Stomach (tissue), 9 donors: ENCODE data around the gene H3-3A. TPM values are rescaled to one million over a fixed set of nuclear protein-coding genes. Genes with fewer than 3 reads are reported as not detected.
A peak's percentile ranks its signal among the peaks of the same experiment; 100 is the strongest.

Source experiments
- DNase-seq, 2 donors: peaks; one replicate each; pipeline versions ENCODE4 v3.0.0 to v3.0.0-alpha.2; 2013 to 2019
- H3K27ac ChIP-seq, 5 donors: fragments of 200-600 bp in 4 of 5; sonication (generic) in 4 of 5; one replicate each; pipeline ENCODE4 v1.5.1; 2013 to 2019; ENCODE audit warnings: mild to moderate bottlenecking in 1 of 5, moderate library complexity in 1 of 5
- H3K27me3 ChIP-seq, 3 donors: fragments of 200-600 bp; sonication (generic); one replicate each; pipeline ENCODE4 v1.5.1; 2017 to 2019; ENCODE audit warnings: mixed run types in 1 of 3
- H3K36me3 ChIP-seq, 4 donors: fragments of 200-600 bp; sonication (generic); 1 replicate in 3 of 4; 2 replicates in 1 of 4; pipeline ENCODE4 v1.5.1; 2016 to 2019
- H3K4me1 ChIP-seq, 4 donors: fragments of 200-600 bp; sonication (generic); one replicate each; pipeline ENCODE4 v1.5.1; 2016 to 2019
- H3K4me3 ChIP-seq, 4 donors: fragments of 200-600 bp; sonication (generic) in 3 of 4; one replicate each; pipeline ENCODE4 v1.5.1; 2016 to 2019; ENCODE audit warnings: mild to moderate bottlenecking in 1 of 4
- H3K9me3 ChIP-seq, 4 donors: fragments of 200-600 bp; sonication (generic); one replicate each; pipeline ENCODE4 v1.5.1; 2016 to 2019
- CTCF ChIP-seq, 7 experiments: fragments of 450-650 bp in 4 of 7; fragments of 200-600 bp in 3 of 7; sonication (generic) in 3 of 7; IDR thresholded peaks; one replicate each; pipeline ENCODE4 v1.5.1; 2016 to 2019; ENCODE audit warnings: antibody characterized with exemption in 7 of 7, control low read depth in 2 of 7, mild to moderate bottlenecking in 1 of 7
- EP300 ChIP-seq: sonication (generic); formaldehyde crosslinking; IDR thresholded peaks from one replicate; pipeline ENCODE4 v1.6.1; 2017; ENCODE audit warnings: antibody characterized with exemption
- POLR2A ChIP-seq, 4 donors: fragments of 450-650 bp; IDR thresholded peaks; one replicate each; pipeline ENCODE4 v1.6.1; 2016; ENCODE audit warnings: antibody characterized with exemption in 4 of 4, control low read depth in 2 of 4, mild to moderate bottlenecking in 1 of 4, moderate library complexity in 1 of 4
- POLR2AphosphoS5 ChIP-seq, 3 donors: sonication (generic); formaldehyde crosslinking; IDR thresholded peaks; one replicate each; pipeline ENCODE4 v1.6.1; 2016; ENCODE audit warnings: antibody characterized with exemption in 3 of 3
- WGBS, 5 donors: extraction: QIAGEN DNeasy Blood & Tissue Kit in 3 of 5; methylation state at CpG; one replicate each; pipeline versions ENCODE4 v1.1.5 to v1.1.7; 2013 to 2018; 5-methylcytosine and 5-hydroxymethylcytosine counted together
- intact Hi-C: fragments of 100-400 bp; cut with DNase I; formaldehyde crosslinking; loops from one replicate; pipeline ENCODE4 v1.15.1; 2023; ENCODE audit warnings: low total_unique reads
- polyA plus RNA-seq, 3 donors: library from polyadenylated mRNA; stranded (reverse); fragments of 200-250 nt; gene quantifications; one replicate each; pipeline ENCODE4 v1.2.3, GENCODE V29; 2013
- total RNA-seq, 5 donors: library from RNA; depleted of rRNA; stranded (reverse); fragments of >200 nt; gene quantifications; one replicate each; pipeline versions ENCODE4 v1.1.0 to v1.2.3, GENCODE V29; 2014 to 2016
- donor health status: healthy with polysubstance abuse.
- donor health status: Bipolar disorder and iron deficiency.
- donor health status: healthy.

Gene H3-3A
- total and polyA plus RNA-seq, 8 donors, result 30.7 to 995 (median 413) TPM

GRCh38 chr1:226108935-226109828 lies 46.7 kb downstream of the H3-3A start:
- intact Hi-C loops, result no loop called here

GRCh38 chr1:226109829-226110248 lies 47.3 kb downstream of the H3-3A start:
- no peaks in the 10 kb centered on the region for H3K9me3 ChIP-seq
- TF ChIP-seq CTCF (IDR thresholded peaks at IDR 0.05), result no peak
- TF ChIP-seq EP300, result no peak
- TF ChIP-seq POLR2AphosphoS5 (IDR thresholded peaks at IDR 0.05), result peak in 2 of 3 donors; percentile 31 to 39
- H3K4me3 ChIP-seq, result peak overlapping the region; percentile 62 to 66 (median 64)
- peak overlapping the region; percentile 96 to 100 (median 99) for H3K27ac ChIP-seq
- WGBS, 5 donors, result 0 to 1% (median 1%) methylated on average over 9 to 57 of the region's 57 CpGs
- no peaks in the 10 kb centered on the region for H3K27me3 ChIP-seq
- no peaks in the 10 kb centered on the region for H3K36me3 ChIP-seq
- intact Hi-C loops, result no loop called here
- peaks cover 17 to 39% (median 29%) of the 10 kb centered on the region in 4 donors for H3K4me1 ChIP-seq
- peak; percentile 88 to 96 for DNase-seq

More at GRCh38 chr1:226108935-226109828, 46.7 kb downstream of the H3-3A start:
- peak overlapping the region; percentile 62 to 66 (median 64) for H3K4me3 ChIP-seq
- WGBS, 5 donors, result 17 to 20% (median 18%) methylated on average over 23 of the region's 23 CpGs
- H3K36me3 ChIP-seq, result no peaks in the 10 kb centered on the region
- peaks cover 17 to 39% (median 29%) of the 10 kb centered on the region in 4 donors for H3K4me1 ChIP-seq
- peak overlapping the region; percentile 96 to 100 (median 99) for H3K27ac ChIP-seq
- H3K9me3 ChIP-seq, result no peaks in the 10 kb centered on the region
- peak in 1 of 7 experiments; percentile 29 for TF ChIP-seq CTCF (IDR thresholded peaks at IDR 0.05)
- no peak for TF ChIP-seq EP300
- peak in 1 of 3 donors; percentile 30 for TF ChIP-seq POLR2AphosphoS5 (IDR thresholded peaks at IDR 0.05)
- no peak for TF ChIP-seq POLR2A (IDR thresholded peaks at IDR 0.05)
- peak; percentile 33 to 67 for DNase-seq
- no peaks in the 10 kb centered on the region for H3K27me3 ChIP-seq

GRCh38 chr1:226110249-226111097 lies 48.0 kb downstream of the H3-3A start:
- intact Hi-C loops, result no loop called here
- TF ChIP-seq CTCF (IDR thresholded peaks at IDR 0.05), result no peak
- TF ChIP-seq POLR2A (IDR thresholded peaks at IDR 0.05), result peak in 1 of 4 donors; percentile 11
- TF ChIP-seq POLR2AphosphoS5 (IDR thresholded peaks at IDR 0.05), result peak in 2 of 3 donors; percentile 42 to 65
- Histone ChIP-seq H3K4me1 (peaks cover 17 to 39% (median 29%) of the 10 kb centered on the region in 4 donors), H3K36me3 (no peaks in the 10 kb centered on the region), H3K27me3 (no peaks in the 10 kb centered on the region), H3K4me3 (peak overlapping the region; percentile 62 to 66 (median 64)), H3K27ac (peak overlapping the region; percentile 96 to 100 (median 99)), H3K9me3 (no peaks in the 10 kb centered on the region)
- 0 to 1% (median 1%) methylated on average over 29 to 73 of the region's 73 CpGs for WGBS, 5 donors
- DNase-seq, result peak; percentile 76 to 88
